Measurements from ENCODE around the gene CELSR1.

Gene CELSR1

DNA sequence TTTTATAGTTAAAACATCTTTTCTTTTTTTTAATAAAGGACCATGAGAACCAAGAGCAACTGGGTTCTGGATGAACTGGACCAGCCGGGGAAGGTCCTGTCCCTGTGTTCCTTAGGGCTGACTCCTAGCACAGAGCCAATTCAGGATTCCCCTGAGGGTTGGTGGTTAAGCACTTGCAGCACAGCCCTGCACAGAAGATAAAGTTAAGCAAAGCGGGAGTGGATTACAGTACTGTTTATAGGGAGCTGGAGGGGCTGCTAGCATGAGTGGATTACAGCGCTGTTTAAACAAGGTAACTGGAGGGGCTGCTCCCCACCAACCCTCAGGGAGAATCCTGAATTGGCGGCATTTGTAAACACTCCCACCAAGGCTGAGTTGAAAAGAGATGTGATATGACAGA is 90.6 kb downstream of the CELSR1 start:
- Histone ChIP-seq H3K36me3 (ENCODE audit: control insufficient read depth, insufficient read depth, low read length) (no peaks in the 10 kb centered on the region), H3K27me3 (ENCODE audit: control insufficient read depth, insufficient read depth, low read length) (no peaks in the 10 kb centered on the region), H3K9me3 (ENCODE audit: control insufficient read depth, insufficient read depth, low read length) (no peaks in the 10 kb centered on the region), H3K4me3 (ENCODE audit: low read depth, low read length) (no peak overlapping the region), H3K9ac (ENCODE audit: low read depth, low read length) (no peak overlapping the region), H3K4me1 (ENCODE audit: control insufficient read depth, insufficient read depth, low read length) (no peaks in the 10 kb centered on the region)

GRCh38 chr22:46445771-46446420 is 91.5 kb downstream of the CELSR1 start:
- no peak overlapping the region for H3K9ac ChIP-seq (ENCODE audit: low read depth, low read length)
- H3K36me3 ChIP-seq (ENCODE audit: control insufficient read depth, insufficient read depth, low read length) = no peaks in the 10 kb centered on the region
- H3K9me3 ChIP-seq (ENCODE audit: control insufficient read depth, insufficient read depth, low read length) = no peaks in the 10 kb centered on the region
- H3K27me3 ChIP-seq (ENCODE audit: control insufficient read depth, insufficient read depth, low read length) = no peaks in the 10 kb centered on the region
- H3K4me1 ChIP-seq (ENCODE audit: control insufficient read depth, insufficient read depth, low read length) = no peaks in the 10 kb centered on the region
- no peak overlapping the region for H3K4me3 ChIP-seq (ENCODE audit: low read depth, low read length)

DNA sequence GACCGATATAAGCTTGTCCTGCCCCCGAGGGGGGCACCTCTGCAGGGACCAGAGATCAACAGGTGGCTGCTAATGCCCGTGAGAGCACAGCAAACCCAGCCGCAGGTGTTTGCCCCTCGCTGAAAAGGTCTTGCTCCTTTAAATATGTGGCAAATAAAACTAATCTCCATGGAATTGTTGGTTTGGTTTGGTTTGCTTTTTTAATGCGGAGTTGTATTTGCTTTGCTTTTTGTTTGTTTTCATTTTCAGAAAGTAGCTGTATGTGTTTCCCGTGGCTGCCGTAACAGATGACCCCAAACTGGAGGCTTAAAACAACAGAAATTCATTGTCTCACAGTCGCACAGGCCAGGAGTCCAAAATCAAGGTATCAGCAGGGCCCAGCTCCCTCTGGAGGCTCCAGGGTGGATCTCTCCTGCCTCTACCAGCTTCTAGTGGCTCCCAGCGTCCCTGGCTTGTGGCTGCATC is 93.0 kb downstream of the CELSR1 start:
- Histone ChIP-seq H3K9me3 (ENCODE audit: control insufficient read depth, insufficient read depth, low read length) (no peaks in the 10 kb centered on the region), H3K4me1 (ENCODE audit: control insufficient read depth, insufficient read depth, low read length) (no peaks in the 10 kb centered on the region), H3K4me3 (ENCODE audit: low read depth, low read length) (no peak overlapping the region), H3K36me3 (ENCODE audit: control insufficient read depth, insufficient read depth, low read length) (no peaks in the 10 kb centered on the region), H3K9ac (ENCODE audit: low read depth, low read length) (no peak overlapping the region), H3K27me3 (ENCODE audit: control insufficient read depth, insufficient read depth, low read length) (no peaks in the 10 kb centered on the region)

DNA sequence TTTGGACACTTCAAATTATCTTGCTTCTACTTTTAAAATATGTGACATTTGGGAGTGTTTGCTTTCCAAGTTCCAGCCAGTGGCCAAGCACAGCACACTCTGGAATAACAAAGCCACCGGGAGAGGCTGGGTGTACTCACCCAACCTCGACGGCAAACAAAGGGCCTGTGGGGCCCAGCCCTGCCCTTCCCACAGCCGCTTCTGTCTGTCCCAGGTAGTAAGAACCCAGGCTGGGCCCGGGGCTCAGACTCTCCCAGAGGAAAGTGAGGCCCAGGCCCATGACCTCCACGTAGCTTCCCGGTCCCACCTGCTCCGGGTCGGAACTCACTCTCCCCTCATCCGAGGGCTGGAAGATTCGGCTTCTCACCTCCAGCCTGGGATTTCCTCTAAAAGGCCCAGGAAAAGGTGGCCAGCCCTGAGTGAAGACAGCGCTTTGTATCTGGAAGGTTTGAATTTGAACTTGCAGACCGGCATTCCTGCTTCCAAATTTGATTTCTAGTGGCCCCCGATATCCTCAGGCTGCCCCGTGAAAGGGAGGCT is 93.5 kb downstream of the CELSR1 start:
- Histone ChIP-seq H3K27me3 (ENCODE audit: control insufficient read depth, insufficient read depth, low read length) (no peaks in the 10 kb centered on the region), H3K9ac (ENCODE audit: low read depth, low read length) (no peak overlapping the region), H3K4me1 (ENCODE audit: control insufficient read depth, insufficient read depth, low read length) (no peaks in the 10 kb centered on the region), H3K4me3 (ENCODE audit: low read depth, low read length) (no peak overlapping the region), H3K36me3 (ENCODE audit: control insufficient read depth, insufficient read depth, low read length) (no peaks in the 10 kb centered on the region), H3K9me3 (ENCODE audit: control insufficient read depth, insufficient read depth, low read length) (no peaks in the 10 kb centered on the region)

GRCh38 chr22:46442217-46442853 is 95.1 kb downstream of the CELSR1 start:
- no peaks in the 10 kb centered on the region for H3K36me3 ChIP-seq (ENCODE audit: control insufficient read depth, insufficient read depth, low read length)
- no peaks in the 10 kb centered on the region for H3K27me3 ChIP-seq (ENCODE audit: control insufficient read depth, insufficient read depth, low read length)
- H3K4me3 ChIP-seq (ENCODE audit: low read depth, low read length) = no peak overlapping the region
- H3K4me1 ChIP-seq (ENCODE audit: control insufficient read depth, insufficient read depth, low read length) = no peaks in the 10 kb centered on the region
- peak overlapping the region; percentile 37 for H3K9ac ChIP-seq (ENCODE audit: low read depth, low read length)
- no peaks in the 10 kb centered on the region for H3K9me3 ChIP-seq (ENCODE audit: control insufficient read depth, insufficient read depth, low read length)

DNA sequence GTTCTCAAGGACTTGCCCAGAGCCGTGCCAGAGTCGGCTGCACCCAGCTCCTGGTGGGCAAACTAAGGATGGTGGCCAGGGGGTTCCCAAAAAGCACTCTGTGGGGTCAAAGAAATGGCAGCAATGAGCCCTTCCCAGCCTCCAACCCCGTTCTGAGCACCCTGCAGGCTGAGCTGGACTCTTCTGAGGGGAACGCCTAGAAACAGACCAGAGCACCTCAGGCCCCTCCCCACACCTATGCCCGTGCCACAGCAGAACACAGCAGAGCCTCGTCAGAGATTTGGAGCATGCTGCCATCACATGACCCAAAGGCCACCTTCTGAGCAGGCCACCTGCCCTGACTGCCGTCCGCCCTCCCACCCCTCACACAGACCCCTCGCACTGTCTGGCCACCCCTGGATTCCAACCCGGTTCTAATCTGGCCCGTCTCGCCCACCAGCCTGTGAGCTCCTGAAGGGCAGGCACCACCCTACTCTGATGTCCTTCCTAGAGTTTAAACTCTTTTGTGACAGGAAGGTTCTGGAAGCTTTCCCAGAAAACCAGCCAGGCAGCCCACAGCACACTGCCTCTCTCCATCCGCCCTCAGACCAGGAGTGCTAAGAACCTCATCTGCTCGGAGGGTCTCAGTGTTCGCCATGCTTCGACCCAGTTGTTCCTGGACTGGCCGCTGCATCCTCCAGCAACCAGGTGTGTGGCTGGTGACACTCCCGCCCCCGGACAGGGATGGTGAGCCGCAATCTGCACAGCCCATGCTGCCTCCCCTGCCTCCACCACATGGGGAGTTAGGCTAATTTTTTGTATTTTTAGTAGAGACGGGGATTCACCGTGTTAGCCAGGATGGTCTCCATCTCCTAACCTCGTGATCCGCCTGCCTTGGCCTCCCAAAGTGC is 97.6 kb downstream of the CELSR1 start:
- H3K4me1 ChIP-seq (ENCODE audit: control insufficient read depth, insufficient read depth, low read length) = no peaks in the 10 kb centered on the region
- no peaks in the 10 kb centered on the region for H3K27me3 ChIP-seq (ENCODE audit: control insufficient read depth, insufficient read depth, low read length)
- no peaks in the 10 kb centered on the region for H3K9me3 ChIP-seq (ENCODE audit: control insufficient read depth, insufficient read depth, low read length)
- no peaks in the 10 kb centered on the region for H3K36me3 ChIP-seq (ENCODE audit: control insufficient read depth, insufficient read depth, low read length)
- no peak overlapping the region for H3K9ac ChIP-seq (ENCODE audit: low read depth, low read length)
- H3K4me3 ChIP-seq (ENCODE audit: low read depth, low read length) = no peak overlapping the region

DNA sequence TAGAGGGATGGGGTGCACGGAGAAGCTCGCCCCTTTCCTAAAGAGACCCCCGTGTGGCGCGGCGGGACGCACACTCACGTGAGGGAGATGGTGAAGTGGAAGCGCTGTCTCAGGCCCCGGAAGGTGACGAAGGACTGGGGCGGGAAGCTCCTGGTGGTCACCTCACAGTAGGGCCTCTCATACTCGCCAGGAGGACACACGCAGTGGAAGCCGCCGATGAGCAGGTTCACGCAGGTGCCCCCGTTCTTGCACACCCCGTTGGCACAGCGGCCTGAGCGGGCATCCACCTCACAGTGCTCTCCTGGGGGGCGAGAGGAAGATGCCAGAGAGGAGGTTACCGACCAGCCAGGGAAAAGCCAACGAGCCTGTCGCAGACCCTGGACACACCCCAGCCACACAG is 98.3 kb downstream of the CELSR1 start:
- Histone ChIP-seq H3K9me3 (ENCODE audit: control insufficient read depth, insufficient read depth, low read length) (no peaks in the 10 kb centered on the region), H3K9ac (ENCODE audit: low read depth, low read length) (no peak overlapping the region), H3K27me3 (ENCODE audit: control insufficient read depth, insufficient read depth, low read length) (no peaks in the 10 kb centered on the region), H3K4me3 (ENCODE audit: low read depth, low read length) (no peak overlapping the region), H3K36me3 (ENCODE audit: control insufficient read depth, insufficient read depth, low read length) (no peaks in the 10 kb centered on the region), H3K4me1 (ENCODE audit: control insufficient read depth, insufficient read depth, low read length) (no peaks in the 10 kb centered on the region)

DNA sequence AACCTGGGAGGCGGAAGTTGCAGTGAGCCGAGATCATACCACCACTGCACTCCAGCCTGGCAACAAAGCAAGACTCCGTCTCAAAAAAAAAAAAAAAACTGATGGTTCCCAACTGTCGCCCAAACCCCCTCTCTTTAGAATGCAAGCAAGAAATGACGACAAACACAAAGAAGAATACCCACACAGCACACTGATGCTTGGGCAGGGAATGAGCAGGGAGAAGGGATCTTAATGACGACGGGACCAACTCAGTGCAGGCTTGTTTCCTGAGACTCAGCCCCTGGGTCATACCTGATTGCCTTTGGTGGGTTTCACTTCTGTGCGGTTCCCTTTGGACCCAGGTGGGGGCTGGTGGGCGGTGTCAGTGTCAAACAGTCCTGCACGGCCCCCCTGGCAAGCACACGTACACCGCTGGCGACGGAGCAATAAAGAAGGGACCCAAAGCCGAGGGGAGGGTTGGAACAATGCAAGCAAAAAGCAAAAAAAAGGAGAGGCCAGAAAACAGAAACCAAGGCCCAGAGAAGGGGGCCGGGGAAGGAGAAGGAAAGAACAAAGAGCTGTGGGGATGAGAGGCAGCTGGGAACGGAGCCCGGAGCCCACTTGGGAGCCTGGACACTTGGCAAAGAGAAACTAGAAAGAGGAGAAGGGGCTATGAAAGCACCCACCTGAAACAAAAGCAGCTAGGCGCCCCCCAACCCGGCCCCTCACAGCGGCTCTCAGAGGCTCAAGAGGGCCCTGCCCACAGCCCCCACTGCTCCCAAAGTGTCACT is 99.6 kb downstream of the CELSR1 start:
- H3K4me1 ChIP-seq (ENCODE audit: control insufficient read depth, insufficient read depth, low read length) = no peaks in the 10 kb centered on the region
- H3K9me3 ChIP-seq (ENCODE audit: control insufficient read depth, insufficient read depth, low read length) = no peaks in the 10 kb centered on the region
- H3K36me3 ChIP-seq (ENCODE audit: control insufficient read depth, insufficient read depth, low read length) = no peaks in the 10 kb centered on the region
- H3K9ac ChIP-seq (ENCODE audit: low read depth, low read length) = no peak overlapping the region
- no peak overlapping the region for H3K4me3 ChIP-seq (ENCODE audit: low read depth, low read length)
- no peaks in the 10 kb centered on the region for H3K27me3 ChIP-seq (ENCODE audit: control insufficient read depth, insufficient read depth, low read length)

DNA sequence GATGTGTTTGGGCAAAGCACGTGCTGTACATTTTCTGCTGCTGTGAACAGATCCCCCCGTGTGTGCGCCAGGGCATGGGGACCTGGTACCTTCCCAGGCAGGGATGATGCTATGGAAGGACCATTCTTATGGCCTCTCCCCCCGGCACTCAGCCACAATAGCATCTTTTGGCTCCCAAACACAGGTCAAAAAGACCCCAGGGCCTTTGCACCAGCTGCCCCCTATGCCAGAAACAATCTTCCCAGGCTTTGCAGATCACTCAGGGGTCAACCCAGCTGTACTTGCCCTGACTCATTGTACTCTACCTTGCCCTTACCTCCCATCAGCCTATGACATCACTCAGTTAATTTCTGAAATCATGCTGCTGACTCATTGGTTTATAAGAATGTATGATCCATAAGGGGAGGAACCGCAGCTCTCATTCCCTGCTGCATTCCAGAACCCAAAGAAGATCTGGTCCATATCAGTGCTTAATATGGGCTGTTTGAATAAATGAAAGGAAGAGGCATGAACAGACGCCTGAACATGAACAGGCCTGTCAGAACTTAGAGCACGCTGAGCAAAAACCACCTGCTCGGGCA is 100.7 kb downstream of the CELSR1 start:
- H3K4me3 ChIP-seq (ENCODE audit: low read depth, low read length) = no peak overlapping the region
- no peaks in the 10 kb centered on the region for H3K36me3 ChIP-seq (ENCODE audit: control insufficient read depth, insufficient read depth, low read length)
- H3K27me3 ChIP-seq (ENCODE audit: control insufficient read depth, insufficient read depth, low read length) = no peaks in the 10 kb centered on the region
- no peaks in the 10 kb centered on the region for H3K4me1 ChIP-seq (ENCODE audit: control insufficient read depth, insufficient read depth, low read length)
- no peak overlapping the region for H3K9ac ChIP-seq (ENCODE audit: low read depth, low read length)
- H3K9me3 ChIP-seq (ENCODE audit: control insufficient read depth, insufficient read depth, low read length) = no peaks in the 10 kb centered on the region

DNA sequence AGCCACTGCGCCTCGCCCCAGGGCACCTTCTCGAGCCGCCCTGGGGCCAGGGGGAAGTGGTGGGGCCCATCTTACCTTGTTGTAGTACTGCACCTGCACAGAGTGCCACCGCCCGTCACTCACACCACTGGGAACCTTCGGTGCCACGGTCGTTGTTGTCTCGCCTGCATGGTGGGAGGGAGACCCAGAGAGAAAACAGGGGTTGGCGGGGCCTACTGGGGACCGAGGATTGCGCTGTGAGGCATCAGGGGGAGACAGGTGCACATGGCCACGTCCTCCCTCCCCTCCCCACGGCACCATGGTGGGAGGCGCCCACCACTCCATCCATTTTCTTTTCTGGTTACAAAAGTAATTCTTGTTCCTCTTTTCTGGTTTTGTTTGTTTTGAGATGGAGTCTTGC is 104.1 kb downstream of the CELSR1 start:
- Histone ChIP-seq H3K27me3 (ENCODE audit: control insufficient read depth, insufficient read depth, low read length) (no peaks in the 10 kb centered on the region), H3K36me3 (ENCODE audit: control insufficient read depth, insufficient read depth, low read length) (peaks cover 6% of the 10 kb centered on the region), H3K4me3 (ENCODE audit: low read depth, low read length) (no peak overlapping the region), H3K9ac (ENCODE audit: low read depth, low read length) (no peak overlapping the region), H3K9me3 (ENCODE audit: control insufficient read depth, insufficient read depth, low read length) (no peaks in the 10 kb centered on the region), H3K4me1 (ENCODE audit: control insufficient read depth, insufficient read depth, low read length) (no peaks in the 10 kb centered on the region)

Data from iPS-15b (cell line).